ENCODE data around the gene ABHD17A.

ABHD17A gene

GRCh38 chr19:1874554-1875185 is 10.6 kb downstream of the ABHD17A start:
- Histone ChIP-seq H3K4me2 (ENCODE audit: low read length) (peak overlapping the region; percentile 75), H3K27ac (ENCODE audit: low read depth, low read length) (peak overlapping the region; percentile 47), H3K27me3 (ENCODE audit: control insufficient read depth, low read length) (no peaks in the 10 kb centered on the region), H4K20me1 (ENCODE audit: control insufficient read depth, insufficient read depth, low read depth, low read length) (peaks cover 11% of the 10 kb centered on the region; the same call in 1 of the 2 replicates), H3K36me3 (ENCODE audit: control insufficient read depth, low read length) (peaks cover 41% of the 10 kb centered on the region), H3F3A (ENCODE audit: control insufficient read depth, insufficient read depth) (no peaks in the 10 kb centered on the region), H3K4me3 (ENCODE audit: low read length) (peak overlapping the region; percentile 87), H3K4me1 (ENCODE audit: control insufficient read depth, low read length) (peaks cover 16% of the 10 kb centered on the region), H3K9me2 (replicated peaks; ENCODE audit: control insufficient read depth, low read length) (no peaks in the 10 kb centered on the region), H3K79me2 (ENCODE audit: control insufficient read depth, low read length) (peaks cover 63% of the 10 kb centered on the region), H3K9me3 (ENCODE audit: control insufficient read depth, insufficient read depth, low read length) (no peaks in the 10 kb centered on the region)
- TF ChIP-seq, protein P1, sequence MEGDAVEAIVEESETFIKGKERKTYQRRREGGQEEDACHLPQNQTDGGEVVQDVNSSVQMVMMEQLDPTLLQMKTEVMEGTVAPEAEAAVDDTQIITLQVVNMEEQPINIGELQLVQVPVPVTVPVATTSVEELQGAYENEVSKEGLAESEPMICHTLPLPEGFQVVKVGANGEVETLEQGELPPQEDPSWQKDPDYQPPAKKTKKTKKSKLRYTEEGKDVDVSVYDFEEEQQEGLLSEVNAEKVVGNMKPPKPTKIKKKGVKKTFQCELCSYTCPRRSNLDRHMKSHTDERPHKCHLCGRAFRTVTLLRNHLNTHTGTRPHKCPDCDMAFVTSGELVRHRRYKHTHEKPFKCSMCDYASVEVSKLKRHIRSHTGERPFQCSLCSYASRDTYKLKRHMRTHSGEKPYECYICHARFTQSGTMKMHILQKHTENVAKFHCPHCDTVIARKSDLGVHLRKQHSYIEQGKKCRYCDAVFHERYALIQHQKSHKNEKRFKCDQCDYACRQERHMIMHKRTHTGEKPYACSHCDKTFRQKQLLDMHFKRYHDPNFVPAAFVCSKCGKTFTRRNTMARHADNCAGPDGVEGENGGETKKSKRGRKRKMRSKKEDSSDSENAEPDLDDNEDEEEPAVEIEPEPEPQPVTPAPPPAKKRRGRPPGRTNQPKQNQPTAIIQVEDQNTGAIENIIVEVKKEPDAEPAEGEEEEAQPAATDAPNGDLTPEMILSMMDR (IDR thresholded peaks at IDR 0.05; ENCODE audit: low read depth, low read length, poor library complexity, severe bottlenecking): no peak
- no peak for TF ChIP-seq EZH2phosphoT487 (IDR thresholded peaks at IDR 0.05; ENCODE audit: borderline replicate concordance, low read length)

- H3K27ac ChIP-seq (ENCODE audit: low read depth, low read length): no peak overlapping the region
Observed at GRCh38 chr19:1873524-1874473, 11.5 kb downstream of the ABHD17A start.

GRCh38 chr19:1872807-1873523 is 12.3 kb downstream of the ABHD17A start:
- Histone ChIP-seq H3K9me3 (ENCODE audit: control insufficient read depth, insufficient read depth, low read length) (no peaks in the 10 kb centered on the region), H3K79me2 (ENCODE audit: control insufficient read depth, low read length) (peaks cover 66% of the 10 kb centered on the region), H4K20me1 (ENCODE audit: control insufficient read depth, insufficient read depth, low read depth, low read length) (peaks cover 11% of the 10 kb centered on the region; the same call in 1 of the 2 replicates), H3F3A (ENCODE audit: control insufficient read depth, insufficient read depth) (no peaks in the 10 kb centered on the region), H3K27ac (ENCODE audit: low read depth, low read length) (no peak overlapping the region), H3K9me2 (replicated peaks; ENCODE audit: control insufficient read depth, low read length) (no peaks in the 10 kb centered on the region), H3K27me3 (ENCODE audit: control insufficient read depth, low read length) (no peaks in the 10 kb centered on the region), H3K4me1 (ENCODE audit: control insufficient read depth, low read length) (peaks cover 16% of the 10 kb centered on the region), H3K36me3 (ENCODE audit: control insufficient read depth, low read length) (peaks cover 41% of the 10 kb centered on the region), H3K4me2 (ENCODE audit: low read length) (0 out of 2 replicates have a peak overlapping the region, but pooled peaks have one; percentile 75), H3K4me3 (ENCODE audit: low read length) (no peak overlapping the region)
- TF ChIP-seq, protein P1 (IDR thresholded peaks at IDR 0.05; ENCODE audit: low read depth, low read length, poor library complexity, severe bottlenecking): no peak
- no peak for TF ChIP-seq EZH2phosphoT487 (IDR thresholded peaks at IDR 0.05; ENCODE audit: borderline replicate concordance, low read length)

More at GRCh38 chr19:1873524-1874473, 11.5 kb downstream of the ABHD17A start:
- Histone ChIP-seq H4K20me1 (ENCODE audit: control insufficient read depth, insufficient read depth, low read depth, low read length) (peaks cover 11% of the 10 kb centered on the region; the same call in 1 of the 2 replicates), H3K4me2 (ENCODE audit: low read length) (peak overlapping the region; percentile 75), H3F3A (ENCODE audit: control insufficient read depth, insufficient read depth) (no peaks in the 10 kb centered on the region), H3K79me2 (ENCODE audit: control insufficient read depth, low read length) (peaks cover 64% of the 10 kb centered on the region), H3K27me3 (ENCODE audit: control insufficient read depth, low read length) (no peaks in the 10 kb centered on the region), H3K9me3 (ENCODE audit: control insufficient read depth, insufficient read depth, low read length) (no peaks in the 10 kb centered on the region), H3K36me3 (ENCODE audit: control insufficient read depth, low read length) (peaks cover 41% of the 10 kb centered on the region), H3K4me1 (ENCODE audit: control insufficient read depth, low read length) (peaks cover 16% of the 10 kb centered on the region), H3K4me3 (ENCODE audit: low read length) (peak overlapping the region; percentile 87), H3K9me2 (replicated peaks; ENCODE audit: control insufficient read depth, low read length) (no peaks in the 10 kb centered on the region)
- TF ChIP-seq EZH2phosphoT487 (IDR thresholded peaks at IDR 0.05; ENCODE audit: borderline replicate concordance, low read length): no peak
- TF ChIP-seq, protein P1 (IDR thresholded peaks at IDR 0.05; ENCODE audit: low read depth, low read length, poor library complexity, severe bottlenecking): no peak

All from DOHH2 (cell line).